HCT116 (cell line): ENCODE data around the gene HES5.

ENCODE experiments used
- CEBPB ChIP-seq: IDR thresholded peaks from 2 replicates; pipeline ENCODE4 v1.6.1; 2012; ENCODE audit warnings: low read depth
- EZH2 ChIP-seq: fragments of 200-600 bp; sonication (generic); IDR thresholded peaks from 2 replicates; pipeline ENCODE4 v1.6.1; 2017; ENCODE audit warnings: antibody characterized with exemption, mixed run types
- POLR2A ChIP-seq: IDR thresholded peaks from 2 replicates; pipeline ENCODE4 v1.7.0; 2011; ENCODE audit warnings: borderline replicate concordance; ENCODE audit not compliant: insufficient read depth, insufficient read length; ENCODE audit errors: extremely low read depth
- POLR2AphosphoS5 ChIP-seq: IDR thresholded peaks from 2 replicates; pipeline ENCODE4 v1.6.1; 2011; ENCODE audit warnings: mild to moderate bottlenecking, low read depth, low read length, moderate library complexity
- RAD21 ChIP-seq: IDR thresholded peaks from 2 replicates; pipeline ENCODE4 v1.6.1; 2012; ENCODE audit warnings: low read depth, mild to moderate bottlenecking
- TCF7L2 ChIP-seq: IDR thresholded peaks from 2 replicates; pipeline ENCODE4 v1.7.0; 2011; ENCODE audit warnings: borderline replicate concordance, inconsistent platforms; ENCODE audit not compliant: insufficient read depth, insufficient read length; ENCODE audit errors: extremely low read depth
- ZNF274 ChIP-seq: fragments of 200-500 bp; sonication (Bioruptor generic); IDR thresholded peaks from 2 replicates; pipeline ENCODE4 v1.6.1; 2014; ENCODE audit warnings: mild to moderate bottlenecking, low read depth, low read length, inconsistent platforms
- TF ChIP-seq, protein P1 (sequence below), 3 experiments: fragments of 200-600 bp in 1 of 3; sonication (generic) in 1 of 3; IDR thresholded peaks in 2 of 3; conservative IDR thresholded peaks in 1 of 3; 2 replicates each; pipeline ENCODE4 v1.5.1; 2012 to 2017; ENCODE audit warnings: low read depth in 2 of 3, low read length in 2 of 3, antibody characterized with exemption in 1 of 3, borderline replicate concordance in 1 of 3, control low read depth in 1 of 3, mild to moderate bottlenecking in 1 of 3, mixed read lengths in 1 of 3, mixed run types in 1 of 3, moderate library complexity in 1 of 3; ENCODE audit not compliant: insufficient read depth in 1 of 3
- TF ChIP-seq, protein P2 (sequence below): IDR thresholded peaks from 2 replicates; pipeline ENCODE4 v1.6.1; 2012; ENCODE audit warnings: low read depth
- TF ChIP-seq, protein P3 (sequence below): IDR thresholded peaks from 2 replicates; pipeline ENCODE4 v1.6.1; 2011; ENCODE audit warnings: mild to moderate bottlenecking, low read length, moderate library complexity; ENCODE audit not compliant: insufficient replicate concordance; ENCODE audit errors: extremely low read depth
- TF ChIP-seq, protein P4 (sequence below): IDR thresholded peaks from 2 replicates; pipeline ENCODE4 v1.6.1; 2012

DNA sequence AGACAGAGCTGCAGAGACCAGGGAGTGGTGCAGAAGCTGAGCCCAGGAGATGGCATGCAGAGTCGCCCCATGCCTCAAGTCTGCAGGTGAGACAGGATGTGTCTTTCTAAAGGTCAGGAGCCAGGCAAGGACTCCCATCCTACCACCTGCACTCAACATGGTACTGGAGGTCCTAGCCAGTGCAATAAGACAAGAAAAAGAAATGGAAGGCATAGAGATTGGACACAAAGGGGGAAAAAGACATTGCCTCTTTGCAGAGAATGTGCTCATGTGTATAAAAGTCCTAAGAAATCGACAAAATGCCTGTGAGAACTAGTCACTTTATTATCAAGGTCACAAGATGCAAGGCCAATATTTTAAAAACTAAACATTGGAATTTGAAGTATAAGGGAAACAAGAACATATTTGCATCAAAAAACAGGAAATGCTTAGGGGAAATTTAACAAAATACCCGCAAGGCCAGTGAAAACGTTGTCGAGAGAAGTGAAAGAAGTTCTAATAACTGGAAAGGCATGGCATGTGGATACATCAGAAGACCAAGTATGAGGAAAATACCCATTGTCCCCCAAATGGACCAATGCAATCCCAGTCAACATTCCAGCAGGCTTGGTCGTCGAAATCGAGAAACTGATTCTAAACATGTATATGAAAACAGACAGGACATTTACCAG lies 43.3 kb upstream of the HES5 start:
- TF ChIP-seq, protein P1, sequence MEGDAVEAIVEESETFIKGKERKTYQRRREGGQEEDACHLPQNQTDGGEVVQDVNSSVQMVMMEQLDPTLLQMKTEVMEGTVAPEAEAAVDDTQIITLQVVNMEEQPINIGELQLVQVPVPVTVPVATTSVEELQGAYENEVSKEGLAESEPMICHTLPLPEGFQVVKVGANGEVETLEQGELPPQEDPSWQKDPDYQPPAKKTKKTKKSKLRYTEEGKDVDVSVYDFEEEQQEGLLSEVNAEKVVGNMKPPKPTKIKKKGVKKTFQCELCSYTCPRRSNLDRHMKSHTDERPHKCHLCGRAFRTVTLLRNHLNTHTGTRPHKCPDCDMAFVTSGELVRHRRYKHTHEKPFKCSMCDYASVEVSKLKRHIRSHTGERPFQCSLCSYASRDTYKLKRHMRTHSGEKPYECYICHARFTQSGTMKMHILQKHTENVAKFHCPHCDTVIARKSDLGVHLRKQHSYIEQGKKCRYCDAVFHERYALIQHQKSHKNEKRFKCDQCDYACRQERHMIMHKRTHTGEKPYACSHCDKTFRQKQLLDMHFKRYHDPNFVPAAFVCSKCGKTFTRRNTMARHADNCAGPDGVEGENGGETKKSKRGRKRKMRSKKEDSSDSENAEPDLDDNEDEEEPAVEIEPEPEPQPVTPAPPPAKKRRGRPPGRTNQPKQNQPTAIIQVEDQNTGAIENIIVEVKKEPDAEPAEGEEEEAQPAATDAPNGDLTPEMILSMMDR (IDR thresholded peaks at IDR 0.05 in 2 of 3, conservative IDR thresholded peaks at IDR 0.05 in 1 of 3; ENCODE audit: borderline replicate concordance in 1 of 3, insufficient read depth in 1 of 3, low read depth in 2 of 3, low read length in 2 of 3): no peak
- TF ChIP-seq, protein P2, sequence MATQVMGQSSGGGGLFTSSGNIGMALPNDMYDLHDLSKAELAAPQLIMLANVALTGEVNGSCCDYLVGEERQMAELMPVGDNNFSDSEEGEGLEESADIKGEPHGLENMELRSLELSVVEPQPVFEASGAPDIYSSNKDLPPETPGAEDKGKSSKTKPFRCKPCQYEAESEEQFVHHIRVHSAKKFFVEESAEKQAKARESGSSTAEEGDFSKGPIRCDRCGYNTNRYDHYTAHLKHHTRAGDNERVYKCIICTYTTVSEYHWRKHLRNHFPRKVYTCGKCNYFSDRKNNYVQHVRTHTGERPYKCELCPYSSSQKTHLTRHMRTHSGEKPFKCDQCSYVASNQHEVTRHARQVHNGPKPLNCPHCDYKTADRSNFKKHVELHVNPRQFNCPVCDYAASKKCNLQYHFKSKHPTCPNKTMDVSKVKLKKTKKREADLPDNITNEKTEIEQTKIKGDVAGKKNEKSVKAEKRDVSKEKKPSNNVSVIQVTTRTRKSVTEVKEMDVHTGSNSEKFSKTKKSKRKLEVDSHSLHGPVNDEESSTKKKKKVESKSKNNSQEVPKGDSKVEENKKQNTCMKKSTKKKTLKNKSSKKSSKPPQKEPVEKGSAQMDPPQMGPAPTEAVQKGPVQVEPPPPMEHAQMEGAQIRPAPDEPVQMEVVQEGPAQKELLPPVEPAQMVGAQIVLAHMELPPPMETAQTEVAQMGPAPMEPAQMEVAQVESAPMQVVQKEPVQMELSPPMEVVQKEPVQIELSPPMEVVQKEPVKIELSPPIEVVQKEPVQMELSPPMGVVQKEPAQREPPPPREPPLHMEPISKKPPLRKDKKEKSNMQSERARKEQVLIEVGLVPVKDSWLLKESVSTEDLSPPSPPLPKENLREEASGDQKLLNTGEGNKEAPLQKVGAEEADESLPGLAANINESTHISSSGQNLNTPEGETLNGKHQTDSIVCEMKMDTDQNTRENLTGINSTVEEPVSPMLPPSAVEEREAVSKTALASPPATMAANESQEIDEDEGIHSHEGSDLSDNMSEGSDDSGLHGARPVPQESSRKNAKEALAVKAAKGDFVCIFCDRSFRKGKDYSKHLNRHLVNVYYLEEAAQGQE: no peak
- TF ChIP-seq EZH2 (no peak), POLR2A (no peak), POLR2AphosphoS5 (no peak), ZNF274 (no peak), CEBPB (no peak), RAD21 (no peak), TCF7L2 (no peak)
- TF ChIP-seq, protein P3, sequence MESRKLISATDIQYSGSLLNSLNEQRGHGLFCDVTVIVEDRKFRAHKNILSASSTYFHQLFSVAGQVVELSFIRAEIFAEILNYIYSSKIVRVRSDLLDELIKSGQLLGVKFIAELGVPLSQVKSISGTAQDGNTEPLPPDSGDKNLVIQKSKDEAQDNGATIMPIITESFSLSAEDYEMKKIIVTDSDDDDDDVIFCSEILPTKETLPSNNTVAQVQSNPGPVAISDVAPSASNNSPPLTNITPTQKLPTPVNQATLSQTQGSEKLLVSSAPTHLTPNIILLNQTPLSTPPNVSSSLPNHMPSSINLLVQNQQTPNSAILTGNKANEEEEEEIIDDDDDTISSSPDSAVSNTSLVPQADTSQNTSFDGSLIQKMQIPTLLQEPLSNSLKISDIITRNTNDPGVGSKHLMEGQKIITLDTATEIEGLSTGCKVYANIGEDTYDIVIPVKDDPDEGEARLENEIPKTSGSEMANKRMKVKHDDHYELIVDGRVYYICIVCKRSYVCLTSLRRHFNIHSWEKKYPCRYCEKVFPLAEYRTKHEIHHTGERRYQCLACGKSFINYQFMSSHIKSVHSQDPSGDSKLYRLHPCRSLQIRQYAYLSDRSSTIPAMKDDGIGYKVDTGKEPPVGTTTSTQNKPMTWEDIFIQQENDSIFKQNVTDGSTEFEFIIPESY: no peak
- TF ChIP-seq, protein P4, sequence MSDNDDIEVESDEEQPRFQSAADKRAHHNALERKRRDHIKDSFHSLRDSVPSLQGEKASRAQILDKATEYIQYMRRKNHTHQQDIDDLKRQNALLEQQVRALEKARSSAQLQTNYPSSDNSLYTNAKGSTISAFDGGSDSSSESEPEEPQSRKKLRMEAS: no peak
